ENCODE measurements around the gene NUDT14. TPM values are rescaled to one million over a fixed set of nuclear protein-coding genes. Genes with fewer than 3 reads are reported as not detected.

Gene NUDT14
- total RNA-seq, 1 experiment from 2014 or later = 50.8 TPM

Small RNAs within 50 kb of the gene (microRNA-seq; reads per million reads assigned to microRNA genes)
- not detected for gene MIR6765 (ENCODE audit: unreplicated experiment)

Other genes with a start within 250 kb of the NUDT14 start
- 25.0 and 31.1 TPM in 2 replicates for gene AHNAK2, start 202.9 kb downstream of the NUDT14 start, total RNA-seq (2014; rRNA removed)
- 19.2 and 27.5 TPM in 2 replicates for gene CLBA1, start 195.5 kb downstream of the NUDT14 start, total RNA-seq (2014; rRNA removed)
- 113 and 133 TPM in 2 replicates for gene CDCA4, start 160.2 kb downstream of the NUDT14 start, total RNA-seq (2014; rRNA removed)
- gene GPR132, start 115.9 kb downstream of the NUDT14 start, total RNA-seq (2014; rRNA removed) = 0.04 and 0.12 TPM in 2 replicates
- 57.1 and 59.3 TPM in 2 replicates for gene JAG2, start 12.5 kb downstream of the NUDT14 start, total RNA-seq (2014; rRNA removed)
- gene BTBD6, start 67.2 kb upstream of the NUDT14 start, total RNA-seq (2014; rRNA removed) = 104 and 119 TPM in 2 replicates
- gene BRF1, start 119.7 kb upstream of the NUDT14 start, total RNA-seq (2014; rRNA removed) = 55.8 and 86.1 TPM in 2 replicates
- gene PACS2, start 133.4 kb upstream of the NUDT14 start, total RNA-seq (2014; rRNA removed) = 56.0 and 62.0 TPM in 2 replicates
- gene TEX22, start 217.2 kb upstream of the NUDT14 start, total RNA-seq (2014; rRNA removed) = 0.29 and 0.40 TPM in 2 replicates
- gene MTA1, start 238.5 kb upstream of the NUDT14 start, total RNA-seq (2014; rRNA removed) = 82.3 and 102 TPM in 2 replicates

Data from PC-3 (cell line).